NCI-H82 treated with DMSO at 0.1 percent for 48 hours (cell line): Measurements from ENCODE around the gene AGRP.
A peak's percentile ranks its signal among the peaks of the same experiment; 100 is the strongest.
"Not testable (repeated sequence)": the region's sequence is repeated elsewhere in the genome, so short reads cannot be mapped to it uniquely, and the experiment has no call there.

Experiments
- DNase-seq: peaks from one replicate; lab custom pipeline; 2025; ENCODE audit not compliant: unreplicated experiment; lab: John Stamatoyannopoulos, UW

Gene AGRP, protein sequence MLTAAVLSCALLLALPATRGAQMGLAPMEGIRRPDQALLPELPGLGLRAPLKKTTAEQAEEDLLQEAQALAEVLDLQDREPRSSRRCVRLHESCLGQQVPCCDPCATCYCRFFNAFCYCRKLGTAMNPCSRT

DNA sequence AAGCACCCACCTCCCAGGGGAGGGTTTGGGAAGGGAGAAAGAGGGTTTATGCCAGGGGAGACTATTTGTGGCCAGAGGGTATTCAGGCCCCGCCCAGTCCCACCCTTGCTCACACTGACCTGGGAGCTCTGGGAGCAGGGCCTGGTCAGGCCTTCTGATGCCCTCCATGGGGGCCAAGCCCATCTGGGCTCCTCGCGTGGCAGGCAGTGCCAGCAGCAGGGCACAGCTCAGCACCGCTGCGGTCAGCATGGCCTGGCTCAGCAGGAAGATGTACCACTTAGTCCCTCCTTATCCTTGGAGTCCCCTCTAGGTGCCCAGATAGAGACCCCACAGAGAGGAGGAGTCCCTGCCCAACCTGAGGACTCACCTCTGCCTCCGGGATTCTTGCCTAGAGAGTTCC, at the start of gene AGRP:
Gene AGRP (minus strand): TSS at position 398 of the 400 bp plus-strand sequence. CDS start 149 bp downstream, at position 249.
- no peak for DNase-seq

DNA sequence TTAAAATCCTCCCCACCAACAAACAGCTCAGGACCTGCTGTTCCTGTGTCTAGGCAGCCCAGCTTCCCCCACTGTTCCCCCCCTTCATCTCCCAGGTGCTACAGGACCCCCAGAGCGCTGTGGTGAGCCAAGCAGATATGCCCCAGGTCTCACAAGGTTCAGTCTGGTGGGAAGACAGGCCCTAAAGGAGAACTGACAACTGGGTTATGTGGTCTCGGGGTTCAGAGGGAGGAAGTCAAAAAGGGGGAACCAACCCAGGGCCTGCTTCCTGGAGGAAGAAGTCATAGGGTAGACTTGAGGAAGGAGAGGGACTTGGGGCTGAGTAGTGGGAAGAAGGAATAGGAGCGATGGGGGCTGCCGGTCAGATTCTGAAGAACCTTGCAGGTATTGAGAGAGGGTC, 47.9 kb upstream of the AGRP start:
- DNase-seq = no peak

DNA sequence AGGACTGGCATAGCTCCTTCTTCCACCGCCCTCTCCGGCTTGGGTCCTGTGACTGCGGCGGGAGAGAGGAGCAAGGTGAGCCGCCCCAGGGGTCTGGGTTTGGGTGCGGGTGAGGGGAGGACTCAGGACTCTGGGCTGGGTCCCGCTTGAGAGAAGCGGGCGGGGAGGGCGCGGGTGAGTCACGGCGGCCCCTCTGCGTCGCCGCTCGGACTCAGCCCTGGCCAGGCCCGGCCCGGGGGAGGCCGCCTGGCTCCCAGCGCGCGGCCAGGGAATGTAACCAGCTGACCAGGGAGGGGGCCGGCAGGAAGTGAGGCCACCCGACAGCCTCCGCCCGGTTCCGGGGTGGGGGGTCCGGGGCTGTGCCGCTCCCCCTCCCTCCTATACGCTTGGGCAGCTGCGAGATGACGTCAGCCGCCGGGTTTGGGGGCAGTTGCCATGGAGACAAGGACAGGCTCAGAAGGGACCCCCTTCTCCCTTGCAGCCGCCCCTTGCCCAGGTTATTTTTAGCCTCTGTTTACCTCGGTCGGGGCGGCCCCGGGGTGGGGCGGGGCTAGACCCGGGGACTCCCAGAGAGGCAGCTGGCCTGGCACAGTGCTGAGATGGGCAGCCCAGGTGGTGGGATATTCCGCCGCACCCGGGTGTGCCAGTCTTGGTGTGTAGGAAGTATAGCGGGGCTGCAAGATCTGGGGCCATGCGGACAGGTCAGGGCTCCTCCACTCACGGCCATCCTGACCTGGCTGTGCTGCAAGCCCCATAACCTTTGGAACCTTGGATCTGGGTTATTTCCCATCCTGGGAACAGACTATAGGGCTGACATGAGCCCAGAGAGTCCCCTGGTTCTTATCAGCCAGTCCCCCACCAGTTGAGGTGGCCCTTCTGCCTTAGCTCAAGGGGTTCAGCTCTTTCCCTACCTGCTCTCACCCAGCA, 46.9 kb upstream of the AGRP start:
- DNase-seq = no peak

DNA sequence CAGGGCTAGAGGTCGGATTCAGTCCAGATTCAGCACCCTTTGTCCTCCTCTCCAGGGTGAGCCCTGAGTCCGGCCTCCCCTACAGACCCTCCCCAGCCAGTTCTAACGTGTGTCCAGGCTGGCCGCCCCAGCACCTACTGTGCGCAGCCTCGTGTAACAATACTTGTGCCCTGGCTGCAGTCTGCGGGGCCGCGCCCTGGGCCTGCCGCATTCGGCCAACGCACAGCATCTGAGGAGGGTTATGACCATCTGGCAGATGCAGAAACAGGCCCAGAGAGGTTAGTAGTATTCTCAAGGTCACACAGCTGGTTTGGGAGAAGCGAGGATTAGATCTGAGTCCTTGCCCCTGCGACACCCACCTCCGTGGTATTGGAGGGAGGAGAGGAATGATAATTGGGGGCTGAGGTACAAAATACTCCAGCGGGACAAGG, 46.2 kb upstream of the AGRP start:
- DNase-seq = no peak

DNA sequence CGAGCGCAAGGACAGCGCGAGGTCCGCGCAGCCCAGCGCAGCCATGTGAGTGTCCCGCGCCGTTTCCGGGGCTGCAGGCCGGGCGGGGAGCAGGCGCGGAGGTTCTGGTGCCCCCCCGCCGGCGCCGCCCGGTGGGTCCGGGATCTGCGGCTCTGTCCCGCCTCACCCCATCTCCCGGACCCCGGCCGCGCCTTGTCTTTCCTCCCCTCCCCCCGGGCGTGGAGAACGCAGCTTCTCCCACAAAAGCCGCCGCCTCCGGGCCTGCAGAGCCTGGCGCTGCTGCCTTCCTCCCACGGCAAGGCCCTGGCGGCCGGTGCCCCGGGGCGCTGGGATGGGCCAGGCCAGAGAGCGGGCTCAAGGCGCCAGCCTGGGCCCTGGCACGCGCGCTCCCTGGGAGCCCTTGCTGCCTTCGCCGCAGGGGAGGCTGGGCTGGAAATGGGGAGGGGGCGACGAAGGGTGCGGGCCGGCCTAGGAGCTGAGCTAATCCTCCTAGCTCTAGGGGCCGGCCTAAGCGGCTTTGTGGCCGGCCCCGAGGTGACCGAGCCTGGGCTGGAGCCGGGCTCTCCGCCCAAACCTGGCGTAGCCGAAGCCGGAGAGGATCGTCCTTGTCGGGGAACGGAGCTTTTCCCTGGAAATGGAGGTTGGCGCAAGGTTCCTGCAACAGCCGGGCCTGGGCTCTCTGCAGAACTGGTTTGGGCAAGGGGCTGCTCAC, 45.7 kb upstream of the AGRP start:
- peak; percentile 34 for DNase-seq

DNA sequence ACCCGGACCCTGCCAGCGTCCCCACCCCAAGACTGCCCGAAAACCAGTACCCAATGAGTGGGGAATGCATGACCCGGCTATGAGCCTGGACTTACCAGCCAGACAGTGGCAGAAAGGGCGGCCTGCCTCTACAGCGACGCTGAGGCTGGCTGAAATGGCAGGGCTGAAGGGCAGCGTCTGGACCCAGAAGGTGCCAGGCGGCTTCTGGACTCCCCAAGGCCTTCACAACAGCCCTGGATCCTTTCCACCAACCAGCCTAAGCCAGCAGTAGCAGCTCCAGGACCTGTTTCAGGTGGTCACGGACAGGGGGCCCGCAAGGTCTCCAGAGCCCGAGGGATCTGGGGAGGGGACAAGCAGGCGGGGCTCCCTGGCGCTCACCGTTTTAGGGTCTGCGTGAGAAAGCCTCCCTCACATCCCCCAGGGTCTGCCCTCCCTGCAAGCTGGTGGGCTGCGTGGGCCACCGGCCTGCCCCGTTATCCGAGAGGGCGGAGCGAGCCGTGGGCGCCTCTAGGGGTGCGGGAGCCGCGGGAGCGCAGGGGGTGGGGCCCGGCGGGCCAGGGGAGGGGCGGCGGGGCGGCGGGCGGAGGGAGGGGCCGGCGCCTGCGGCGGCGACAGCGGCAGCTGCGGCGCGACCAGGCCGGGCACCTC, 45.0 kb upstream of the AGRP start, which contains the start of gene RIPOR1:
Gene RIPOR1 (plus strand): TSS at position 608 of the 648 bp plus-strand sequence. CDS start 9,618 bp downstream, outside the sequence.
- DNase-seq = no peak

DNA sequence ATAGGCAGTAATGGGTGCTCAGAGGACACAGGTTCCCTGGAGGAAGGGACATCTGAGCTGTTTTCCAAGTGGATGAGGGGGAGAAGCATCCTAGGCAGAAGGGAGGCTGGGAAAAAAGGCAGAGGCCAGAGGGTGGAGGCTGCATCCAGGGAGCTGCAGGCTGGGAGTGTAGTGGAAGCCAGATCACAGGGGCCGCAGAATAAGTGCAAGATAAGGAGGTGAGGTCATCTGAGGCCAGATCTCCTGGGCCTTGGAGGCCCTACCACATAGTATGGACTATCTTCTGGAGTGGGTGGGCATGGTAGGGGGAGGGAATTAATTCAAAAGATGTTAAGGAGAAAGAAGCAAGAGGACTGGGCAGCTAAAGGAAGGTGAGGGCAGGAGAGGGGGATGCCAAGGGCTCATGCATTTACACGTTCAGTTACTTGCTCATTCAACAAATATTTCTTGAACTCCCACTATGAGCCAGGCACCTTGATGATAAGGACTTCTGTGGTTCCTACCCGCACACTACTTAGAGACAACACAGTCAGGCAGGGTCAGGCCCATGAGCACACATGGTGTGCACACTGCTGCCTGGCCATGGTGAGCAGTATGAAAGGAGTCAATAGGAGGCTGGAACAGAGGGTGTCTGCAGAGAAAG, 42.9 kb upstream of the AGRP start:
- DNase-seq = no peak

DNA sequence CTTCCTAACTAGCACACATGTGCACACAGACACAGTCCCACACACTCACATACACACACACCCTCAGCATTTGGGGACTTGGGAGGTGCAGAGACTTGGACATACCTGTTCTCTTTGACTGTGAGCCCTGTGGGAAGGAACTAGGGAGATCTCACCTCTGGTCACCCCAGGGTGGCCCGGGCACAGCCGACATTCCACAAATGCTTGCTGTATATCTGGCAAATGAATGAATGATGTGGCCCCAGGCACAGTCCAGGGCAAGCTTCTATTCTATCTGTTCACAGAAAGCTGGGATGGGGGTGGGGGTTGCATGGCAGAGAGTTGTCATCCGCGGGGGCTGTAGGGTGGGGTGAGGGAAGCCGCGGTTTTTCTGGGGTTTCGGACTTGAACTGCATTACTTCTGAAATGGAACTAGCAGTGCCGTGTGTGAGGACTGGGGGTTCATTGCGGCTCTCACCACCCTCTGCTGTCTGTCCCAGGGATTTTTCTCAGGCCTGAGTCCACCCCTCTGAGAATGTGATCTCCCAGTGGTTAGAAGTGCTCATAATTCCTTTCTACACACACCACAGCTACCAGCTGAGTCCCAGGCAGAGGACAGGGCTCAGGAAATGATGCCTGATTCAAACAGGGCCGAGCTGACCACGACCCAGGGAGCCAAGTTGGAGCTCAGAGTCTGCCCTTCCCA, 42.0 kb upstream of the AGRP start:
- no peak for DNase-seq

DNA sequence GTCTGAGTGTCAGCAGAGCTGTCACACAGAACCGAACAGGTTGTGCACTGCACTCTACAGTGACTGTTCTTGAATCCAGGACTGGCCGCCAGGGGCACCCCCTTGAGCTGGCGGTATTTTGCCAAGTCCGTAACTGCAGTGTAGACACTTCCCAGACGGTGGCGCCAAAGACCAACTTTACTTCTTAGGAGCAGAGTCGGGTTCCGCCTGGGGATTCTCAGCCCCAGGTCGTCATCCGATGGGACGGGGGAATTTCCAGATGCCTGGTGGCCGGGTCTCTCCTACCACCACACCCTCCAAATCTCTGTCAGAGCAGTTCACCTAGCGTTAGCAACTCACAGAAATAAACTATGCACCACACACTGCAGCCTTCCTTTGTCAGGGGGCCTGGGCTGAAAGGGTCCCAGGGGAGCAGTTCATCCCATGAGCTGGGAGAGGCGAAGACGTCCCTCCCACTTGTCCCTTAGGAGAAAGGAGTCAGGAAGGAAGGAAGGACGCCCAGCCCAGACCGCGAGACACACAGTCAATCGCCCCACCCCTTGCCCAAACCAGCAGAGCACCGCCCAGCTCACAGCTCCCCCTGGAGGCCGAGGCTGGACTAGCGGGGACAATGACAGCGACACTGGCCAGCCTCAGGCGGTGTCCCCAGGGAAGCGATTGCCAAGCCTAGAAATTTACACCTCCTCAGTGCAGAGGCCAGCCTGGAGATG, 37.9 kb upstream of the AGRP start:
- DNase-seq = peak; percentile 78

DNA sequence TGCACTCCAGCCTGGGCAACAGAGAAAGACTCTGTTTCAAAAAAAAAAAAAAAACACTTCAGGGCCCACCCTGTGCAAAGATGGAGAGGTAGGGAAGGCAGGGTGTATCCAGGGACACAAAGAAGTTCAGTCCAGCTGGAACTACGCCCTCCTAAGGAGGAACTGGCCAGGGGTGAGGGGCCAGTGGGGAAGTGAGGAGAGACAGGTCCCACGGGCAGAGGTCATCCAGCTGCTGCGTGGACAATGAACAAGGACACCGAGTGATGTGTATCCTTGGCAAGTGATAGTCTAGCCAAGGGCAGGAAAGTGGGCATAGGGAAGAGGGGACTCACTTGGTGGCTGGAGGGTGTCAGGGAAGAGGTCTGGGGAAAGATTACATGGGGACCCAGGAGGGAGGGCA, 35.9 kb upstream of the AGRP start:
- DNase-seq = no peak

DNA sequence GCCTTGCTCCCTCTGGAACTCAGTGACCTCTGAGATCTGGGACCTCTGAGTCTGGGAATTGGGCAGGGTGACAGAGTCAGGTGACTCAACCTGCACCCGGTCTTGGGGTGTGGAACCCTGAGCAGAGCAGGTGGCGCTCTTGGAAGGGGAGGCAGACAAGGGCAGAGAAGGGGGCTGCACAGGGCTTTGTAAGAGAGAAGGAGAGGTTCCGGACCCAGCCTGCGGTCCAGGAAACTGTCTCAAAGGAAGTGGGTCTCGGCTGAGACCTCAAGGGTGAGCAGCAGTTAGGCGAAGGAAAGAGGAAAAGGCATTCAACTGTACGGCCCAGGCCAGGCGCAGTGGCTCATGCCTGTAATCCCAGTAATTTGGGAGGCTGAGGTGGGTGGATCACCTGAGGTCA, 35.3 kb upstream of the AGRP start:
- no peak for DNase-seq

DNA sequence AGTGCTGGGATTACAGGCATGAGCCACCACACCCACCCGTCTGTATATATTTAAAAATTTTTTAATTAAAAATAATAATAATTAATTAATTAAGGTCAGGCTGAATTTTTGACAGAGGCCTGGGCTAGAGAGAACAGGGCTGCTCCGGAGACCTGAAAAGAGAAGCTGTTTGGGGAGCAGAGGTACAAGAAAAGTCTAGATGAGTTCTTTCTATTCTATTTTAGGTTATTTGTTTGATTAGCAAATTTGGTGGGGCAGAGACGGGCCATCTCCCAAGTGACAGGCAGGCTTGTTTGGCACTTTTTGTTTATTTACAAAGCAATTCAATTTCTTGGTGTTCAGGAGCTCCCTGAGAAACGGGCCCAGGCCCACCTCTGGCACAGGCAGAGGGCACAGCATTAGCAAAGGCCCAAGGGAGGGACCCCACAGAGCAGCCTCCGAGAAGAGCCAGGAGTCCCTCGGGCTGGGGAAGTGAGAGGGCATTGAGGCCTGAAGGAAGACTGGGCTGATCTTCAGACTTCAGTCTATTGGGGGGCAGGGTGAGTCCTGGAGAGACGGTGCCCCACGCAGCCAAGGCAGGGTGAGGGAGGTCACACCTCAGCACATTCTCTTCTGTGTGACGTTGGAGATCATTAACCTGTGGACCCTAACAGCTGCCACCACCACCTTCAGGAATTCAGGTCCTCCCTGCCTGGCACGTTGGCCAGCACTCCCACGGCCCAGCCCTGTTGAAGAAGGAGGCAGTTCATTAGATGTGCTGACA, 34.5 kb upstream of the AGRP start:
- no peak for DNase-seq

DNA sequence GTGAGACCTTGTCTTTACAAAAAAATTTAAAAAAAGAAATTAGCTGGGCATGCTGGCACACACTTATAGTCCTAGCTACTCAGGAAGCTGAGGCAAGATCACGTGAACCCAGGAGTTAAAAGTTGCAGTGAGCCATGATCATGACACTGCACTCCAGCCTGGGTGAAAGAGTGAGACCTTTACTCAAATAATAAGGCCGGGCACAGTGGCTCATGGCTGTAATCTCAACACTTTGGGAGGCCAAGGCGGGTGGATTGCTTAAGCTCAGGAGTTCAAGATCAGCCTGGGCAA, 33.8 kb upstream of the AGRP start:
- no peak for DNase-seq

DNA sequence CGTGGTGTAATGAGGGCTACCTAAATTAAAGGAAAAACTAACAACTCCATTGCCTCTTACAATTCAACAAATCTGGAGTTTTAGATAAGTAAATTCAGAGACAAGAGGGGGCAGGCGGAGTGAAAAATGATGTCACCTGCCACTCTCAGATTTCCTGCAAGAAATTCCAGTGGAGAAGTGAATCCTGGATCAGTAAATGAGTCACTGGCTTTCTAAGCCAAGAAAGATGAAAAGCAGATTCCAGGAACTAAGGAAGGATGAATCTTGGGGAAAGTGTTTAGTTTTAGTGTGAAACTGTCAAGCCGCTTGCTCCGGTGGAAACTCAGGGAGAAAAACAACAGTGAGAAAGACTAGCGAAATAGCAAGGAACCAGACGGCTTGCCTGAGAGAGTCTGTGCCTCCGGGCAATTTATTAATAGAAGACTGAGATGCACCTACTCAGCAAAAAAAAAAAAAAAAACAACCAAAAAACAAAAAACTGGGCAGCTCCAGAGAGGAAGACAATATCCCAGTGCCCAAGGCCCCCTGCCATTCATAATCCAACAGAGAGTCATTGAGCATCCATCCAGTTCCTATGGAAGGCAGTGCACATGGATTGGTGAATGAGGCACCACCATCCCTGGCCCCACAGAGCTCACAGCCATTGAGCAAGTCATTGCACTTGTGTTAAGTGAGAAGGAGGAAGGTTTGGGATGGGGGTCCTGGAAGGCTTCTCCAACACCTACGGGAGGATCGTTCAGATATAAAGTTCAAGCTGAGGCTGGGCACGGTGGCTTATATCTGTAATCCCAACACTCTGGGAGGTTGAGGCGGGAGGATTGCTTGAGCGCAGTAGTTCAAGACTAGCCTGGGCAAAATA, 33.2 kb upstream of the AGRP start:
- DNase-seq = no peak

DNA sequence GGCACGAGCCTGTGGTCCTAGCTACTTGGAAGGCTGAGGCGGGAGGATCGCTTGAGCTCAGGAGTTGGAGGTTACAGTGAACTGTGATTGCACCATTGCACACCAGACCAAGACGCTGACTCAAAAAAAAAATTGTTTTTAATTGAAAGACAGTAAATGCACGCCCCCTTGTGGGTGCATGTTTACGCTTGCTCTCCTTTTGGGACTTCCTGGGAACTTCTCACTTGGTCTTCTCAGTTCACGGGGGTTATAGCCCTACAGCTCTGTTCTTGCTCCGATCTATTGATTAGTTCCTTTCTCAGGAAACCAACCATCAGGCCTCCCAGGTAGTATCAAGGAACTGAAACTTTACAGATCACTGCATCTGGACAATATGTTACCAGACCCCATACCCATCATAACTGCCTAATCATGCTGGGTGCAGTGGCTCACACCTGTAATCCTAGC, 31.1 kb upstream of the AGRP start:
- peak; percentile 33 for DNase-seq

DNA sequence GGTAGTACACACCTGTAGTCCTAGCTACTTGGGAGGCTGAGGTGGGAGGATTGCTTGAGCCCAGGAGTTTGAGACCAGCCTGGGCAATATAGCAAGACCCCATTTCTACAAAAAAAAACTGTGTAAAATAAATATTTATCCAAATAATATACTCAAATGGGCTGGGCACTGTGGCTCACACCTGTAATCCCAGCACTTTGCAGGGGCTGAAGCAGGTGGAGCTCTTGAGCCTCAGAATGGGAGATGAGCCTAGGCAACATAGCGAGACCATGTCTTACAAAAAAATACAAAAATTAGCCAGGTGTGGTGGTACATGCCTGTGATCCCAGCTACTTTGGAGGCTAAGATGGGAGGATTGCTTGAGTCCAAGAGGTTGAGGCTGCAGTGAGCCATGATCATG, 30.5 kb upstream of the AGRP start:
- DNase-seq = not testable (repeated sequence)

DNA sequence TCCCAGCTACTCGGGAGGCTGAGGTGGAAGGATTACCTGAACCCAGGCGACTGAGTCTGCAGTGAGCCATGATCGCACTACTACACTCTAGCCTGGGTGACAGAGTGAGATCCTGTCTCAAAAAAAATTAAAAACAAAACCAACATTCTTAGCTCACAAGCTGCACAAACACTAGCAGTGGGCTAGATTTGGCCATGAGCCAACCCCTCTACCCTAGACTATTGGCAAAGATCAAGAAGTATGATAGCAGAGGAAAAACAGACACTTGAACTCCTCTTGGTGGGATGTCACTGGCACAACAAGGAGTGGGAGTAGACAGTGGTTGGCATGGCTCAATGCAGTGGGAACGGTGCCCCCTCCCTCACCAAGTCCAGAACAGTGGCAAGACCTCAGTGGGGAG, 25.7 kb upstream of the AGRP start:
- DNase-seq = no peak

DNA sequence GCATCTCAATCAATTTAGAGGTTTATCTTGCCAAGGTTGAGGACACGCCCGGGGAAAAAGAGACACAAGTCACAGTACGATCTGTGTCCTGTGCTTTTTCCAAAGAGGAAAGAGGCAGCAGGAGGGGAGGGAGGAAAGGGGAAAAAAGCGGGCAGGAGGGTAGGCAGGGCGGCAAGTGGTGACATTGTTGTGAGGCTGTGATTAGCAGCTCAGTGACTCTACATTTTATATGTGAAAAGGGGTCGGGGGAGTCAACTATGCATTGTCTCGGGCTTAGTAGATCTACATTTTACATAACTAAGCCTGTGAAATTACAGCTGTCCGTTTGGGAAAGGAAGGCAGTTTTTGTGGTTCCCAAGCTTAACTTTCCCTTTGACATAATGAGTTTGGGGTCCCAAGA, 23.1 kb upstream of the AGRP start:
- DNase-seq = no peak
